Measurements from ENCODE around the gene HSD17B12.

GRCh38 chr11:43694477-43694876 is 13.9 kb downstream of the HSD17B12 start:
- TF ChIP-seq CTCF (conservative IDR thresholded peaks at IDR 0.05), result no peak
- no peak for TF ChIP-seq ZFX (IDR thresholded peaks at IDR 0.05)

All from C4-2B (cell line).